Gastroesophageal sphincter (tissue), 3 donors: ENCODE results near the gene ROR2.
A peak's percentile ranks its signal among the peaks of the same experiment; 100 is the strongest.

Experiments used
- POLR2A ChIP-seq, 2 donors: fragments of 450-650 bp; IDR thresholded peaks; one replicate each; pipeline ENCODE4 v1.6.1; 2017; ENCODE audit warnings: antibody characterized with exemption in 2 of 2, mild to moderate bottlenecking in 2 of 2, moderate library complexity in 1 of 2
- POLR2AphosphoS5 ChIP-seq: sonication (generic); formaldehyde crosslinking; IDR thresholded peaks from one replicate; pipeline ENCODE4 v1.6.1; 2017; ENCODE audit warnings: antibody characterized with exemption
- TF ChIP-seq, protein P1 (sequence below), 4 experiments: fragments of 200-600 bp in 2 of 4; fragments of 450-650 bp in 2 of 4; sonication (generic) in 1 of 4; IDR thresholded peaks; one replicate each; pipeline ENCODE4 v1.5.1; 2017 to 2019; ENCODE audit warnings: antibody characterized with exemption in 4 of 4, mild to moderate bottlenecking in 2 of 4, moderate library complexity in 2 of 4

DNA sequence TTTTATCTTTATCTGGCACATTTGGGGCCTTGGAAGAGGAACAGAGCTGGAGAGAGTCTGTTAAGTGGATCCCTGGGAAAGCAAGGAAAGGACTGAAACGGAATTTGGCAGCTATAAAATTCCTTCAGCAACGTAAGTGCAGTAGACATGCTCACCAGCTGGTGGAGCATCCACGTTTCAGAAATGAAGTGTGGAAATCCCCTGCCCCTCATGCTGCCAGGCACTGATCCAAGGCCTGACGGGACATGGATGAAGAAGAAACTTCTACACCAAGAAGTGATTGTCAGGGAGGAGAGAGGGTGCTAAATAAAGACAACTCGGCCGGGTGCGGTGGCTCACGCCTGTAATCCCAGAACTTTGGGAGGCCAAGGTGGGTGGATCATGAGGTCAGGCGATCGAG lies 209.3 kb downstream of the ROR2 start:
- TF ChIP-seq, protein P1, sequence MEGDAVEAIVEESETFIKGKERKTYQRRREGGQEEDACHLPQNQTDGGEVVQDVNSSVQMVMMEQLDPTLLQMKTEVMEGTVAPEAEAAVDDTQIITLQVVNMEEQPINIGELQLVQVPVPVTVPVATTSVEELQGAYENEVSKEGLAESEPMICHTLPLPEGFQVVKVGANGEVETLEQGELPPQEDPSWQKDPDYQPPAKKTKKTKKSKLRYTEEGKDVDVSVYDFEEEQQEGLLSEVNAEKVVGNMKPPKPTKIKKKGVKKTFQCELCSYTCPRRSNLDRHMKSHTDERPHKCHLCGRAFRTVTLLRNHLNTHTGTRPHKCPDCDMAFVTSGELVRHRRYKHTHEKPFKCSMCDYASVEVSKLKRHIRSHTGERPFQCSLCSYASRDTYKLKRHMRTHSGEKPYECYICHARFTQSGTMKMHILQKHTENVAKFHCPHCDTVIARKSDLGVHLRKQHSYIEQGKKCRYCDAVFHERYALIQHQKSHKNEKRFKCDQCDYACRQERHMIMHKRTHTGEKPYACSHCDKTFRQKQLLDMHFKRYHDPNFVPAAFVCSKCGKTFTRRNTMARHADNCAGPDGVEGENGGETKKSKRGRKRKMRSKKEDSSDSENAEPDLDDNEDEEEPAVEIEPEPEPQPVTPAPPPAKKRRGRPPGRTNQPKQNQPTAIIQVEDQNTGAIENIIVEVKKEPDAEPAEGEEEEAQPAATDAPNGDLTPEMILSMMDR (IDR thresholded peaks at IDR 0.05), result peak; percentile 24 to 71 (median 50)
- peak; percentile 69 for TF ChIP-seq POLR2AphosphoS5
- no peak for TF ChIP-seq POLR2A (IDR thresholded peaks at IDR 0.05)
